ENCODE results near the gene CLTC. TPM values are rescaled to one million over a fixed set of nuclear protein-coding genes. Genes with fewer than 3 reads are reported as not detected.

Gene CLTC
- total RNA-seq, 2 donors from 2014 or later: 87.7 to 89.3 TPM

DNA sequence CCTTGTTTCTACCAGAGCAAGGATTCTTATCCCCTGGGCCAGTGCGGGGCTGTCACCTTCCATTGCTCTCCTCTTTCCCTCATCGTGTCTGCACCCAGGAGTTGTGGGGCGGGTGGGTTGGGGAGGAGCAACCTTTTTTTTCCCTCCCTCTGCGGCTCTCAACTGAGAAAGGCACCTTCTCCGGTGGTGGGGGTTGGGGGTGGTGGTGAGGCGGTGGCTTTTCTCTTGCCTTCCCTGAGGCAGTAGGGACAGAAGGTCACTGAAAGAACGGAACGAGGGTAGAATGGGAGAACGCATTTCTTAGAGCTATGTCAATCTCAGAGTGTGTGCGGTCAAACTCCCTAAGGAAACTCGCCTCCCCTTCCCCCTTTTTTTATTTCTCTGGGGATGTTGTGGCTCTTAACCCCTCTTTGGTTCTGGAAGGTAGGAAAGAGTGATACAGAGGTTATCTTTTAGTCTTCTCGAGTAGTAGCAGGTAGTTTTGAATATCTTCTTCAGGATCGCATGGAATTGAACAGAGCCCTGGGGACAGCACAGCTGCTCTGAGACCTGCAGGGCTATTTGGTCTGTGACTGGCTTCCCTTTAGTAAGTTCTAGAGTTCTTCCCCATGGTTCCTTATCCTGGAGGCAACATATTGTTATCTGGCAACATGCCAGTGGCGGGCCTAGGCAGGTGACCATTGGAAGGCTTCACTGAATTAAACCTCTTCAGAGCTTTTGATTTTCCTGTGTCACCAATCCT is 994 bp downstream of the CLTC start:
- H3K27ac Mint-ChIP-seq: peak overlapping the region; percentile 99
- H3K4me1 Mint-ChIP-seq: peaks cover 32% of the 10 kb centered on the region
- ATAC-seq (no peak), DNase-seq (peak in 2 of 3 donors; percentile 27 to 41)
- no peaks in the 10 kb centered on the region for H3K9me3 ChIP-seq (ENCODE audit: control insufficient read depth, low read length, poor library complexity, severe bottlenecking)
- H3K27me3 Mint-ChIP-seq: no peaks in the 10 kb centered on the region
- H3K4me3 Mint-ChIP-seq: peak overlapping the region; percentile 93
- no peaks in the 10 kb centered on the region for H3K36me3 Mint-ChIP-seq (ENCODE audit: low read depth)

DNA sequence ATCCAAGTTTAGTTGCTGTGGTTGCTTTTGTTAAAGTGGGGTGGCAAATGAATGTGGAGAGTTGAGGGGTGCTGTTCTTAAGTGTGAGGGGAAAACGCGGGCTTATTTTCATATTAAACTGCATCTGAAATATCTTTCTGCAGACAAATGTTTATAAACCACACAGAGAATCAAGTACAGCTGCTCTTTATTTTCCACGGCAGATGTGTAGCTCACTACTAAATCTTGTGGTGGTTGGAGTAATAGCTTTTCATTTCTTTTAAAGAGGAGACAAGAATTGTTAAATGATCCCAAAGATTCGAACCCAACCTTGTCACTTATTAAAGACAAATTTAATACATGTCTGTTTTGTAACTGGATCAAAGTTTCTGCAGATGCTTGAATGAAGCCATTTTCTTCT is 2.1 kb downstream of the CLTC start:
- H3K27ac Mint-ChIP-seq: peak overlapping the region; percentile 99
- no peak for ATAC-seq
- H3K36me3 Mint-ChIP-seq (ENCODE audit: low read depth): no peaks in the 10 kb centered on the region
- H3K9me3 ChIP-seq (ENCODE audit: control insufficient read depth, low read length, poor library complexity, severe bottlenecking): no peaks in the 10 kb centered on the region
- peak overlapping the region; percentile 65 for H3K4me3 Mint-ChIP-seq
- no peaks in the 10 kb centered on the region for H3K27me3 Mint-ChIP-seq
- peaks cover 38% of the 10 kb centered on the region for H3K4me1 Mint-ChIP-seq
- no peak for DNase-seq

DNA sequence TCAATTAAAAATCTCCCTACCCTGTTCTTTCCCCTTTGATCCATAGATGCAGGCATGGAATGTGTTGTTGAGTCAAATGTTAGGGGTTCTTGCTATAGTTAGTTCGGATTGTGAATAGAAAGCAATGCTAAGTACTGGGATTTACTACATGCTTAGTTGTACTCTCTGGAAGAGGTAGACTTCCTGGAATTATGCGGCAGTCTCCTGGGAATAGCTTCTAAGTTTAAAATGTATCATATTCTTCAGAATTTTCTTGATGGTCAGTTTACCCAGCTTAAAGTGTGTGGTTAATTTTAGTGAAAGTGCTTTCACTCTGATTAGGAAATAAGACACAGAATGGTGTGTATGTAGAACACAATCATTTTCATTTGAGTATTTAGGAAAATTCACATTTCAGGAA is 3.5 kb downstream of the CLTC start:
- H3K4me1 Mint-ChIP-seq: peaks cover 41% of the 10 kb centered on the region
- H3K4me3 Mint-ChIP-seq: peak overlapping the region; percentile 75
- H3K9me3 ChIP-seq (ENCODE audit: control insufficient read depth, low read length, poor library complexity, severe bottlenecking): no peaks in the 10 kb centered on the region
- no peak overlapping the region for H3K27ac Mint-ChIP-seq
- ATAC-seq (no peak), DNase-seq (no peak)
- no peaks in the 10 kb centered on the region for H3K27me3 Mint-ChIP-seq
- H3K36me3 Mint-ChIP-seq (ENCODE audit: low read depth): no peaks in the 10 kb centered on the region

DNA sequence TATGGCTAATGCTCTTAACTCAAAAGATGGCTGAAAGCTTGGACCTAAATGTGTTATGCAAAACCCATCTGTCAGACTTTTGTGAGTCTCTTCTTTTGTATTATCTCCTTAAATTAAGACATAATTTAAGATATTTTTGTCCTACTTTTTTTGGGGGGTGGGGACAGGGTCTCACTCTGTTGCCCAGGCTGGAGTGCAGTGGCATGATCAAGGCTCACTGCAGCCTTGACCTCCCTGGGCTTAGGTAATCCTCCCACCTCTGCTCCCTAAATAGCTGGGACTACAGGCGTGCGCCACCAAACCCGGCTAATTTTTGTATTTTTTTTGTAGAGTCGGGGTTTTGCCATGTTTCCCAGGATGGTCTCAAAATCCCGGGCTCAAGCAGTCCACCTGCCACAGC is 7.1 kb downstream of the CLTC start:
- ATAC-seq (no peak), DNase-seq (no peak)
- no peaks in the 10 kb centered on the region for H3K27me3 Mint-ChIP-seq
- H3K27ac Mint-ChIP-seq: no peak overlapping the region
- H3K4me3 Mint-ChIP-seq: no peak overlapping the region
- H3K36me3 Mint-ChIP-seq (ENCODE audit: low read depth): no peaks in the 10 kb centered on the region
- no peaks in the 10 kb centered on the region for H3K9me3 ChIP-seq (ENCODE audit: control insufficient read depth, low read length, poor library complexity, severe bottlenecking)
- peaks cover 38% of the 10 kb centered on the region for H3K4me1 Mint-ChIP-seq

DNA sequence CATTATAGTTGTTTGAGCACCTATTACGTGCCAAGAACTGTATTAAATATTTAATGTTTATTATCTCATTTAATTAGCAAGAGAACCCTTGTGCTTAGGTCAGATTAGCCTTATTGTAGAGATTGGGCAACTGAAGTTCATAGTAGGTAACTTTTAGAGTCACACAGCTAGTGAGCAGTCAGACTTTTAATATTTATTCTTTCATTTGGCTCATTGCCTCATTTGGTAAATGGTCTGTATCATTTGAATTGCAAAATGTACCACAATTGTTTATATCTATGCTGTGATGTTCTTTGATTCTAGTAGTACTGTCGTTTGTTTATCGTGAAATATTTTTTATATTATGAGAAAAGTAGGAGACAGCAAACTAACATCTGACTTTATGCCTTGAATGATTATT is 7.6 kb downstream of the CLTC start:
- no peak for DNase-seq
- Mint-ChIP-seq H3K4me1 (peaks cover 37% of the 10 kb centered on the region), H3K27me3 (no peaks in the 10 kb centered on the region), H3K36me3 (ENCODE audit: low read depth) (no peaks in the 10 kb centered on the region), H3K27ac (no peak overlapping the region), H3K4me3 (no peak overlapping the region)
- ATAC-seq: no peak
- H3K9me3 ChIP-seq (ENCODE audit: control insufficient read depth, low read length, poor library complexity, severe bottlenecking): no peaks in the 10 kb centered on the region

DNA sequence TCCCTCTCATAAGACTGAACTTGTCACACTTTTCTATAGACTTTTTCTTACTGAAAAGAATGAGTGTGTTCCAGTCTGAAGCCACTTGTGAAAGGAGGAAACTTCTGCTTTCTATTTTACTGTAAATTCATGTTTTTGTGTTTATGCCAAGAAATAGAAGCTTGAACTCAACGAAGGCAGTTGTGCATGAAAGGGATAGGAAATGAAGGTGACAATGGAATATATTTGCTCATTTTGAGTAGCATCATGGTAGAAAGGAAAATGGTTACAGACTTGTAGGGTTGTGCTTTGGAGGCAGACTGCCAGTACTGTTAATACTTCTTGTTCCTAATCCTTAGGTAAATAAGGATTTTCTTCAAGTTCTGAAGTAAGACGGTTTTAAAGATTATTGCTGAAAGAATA is 8.1 kb downstream of the CLTC start:
- Mint-ChIP-seq H3K36me3 (ENCODE audit: low read depth) (no peaks in the 10 kb centered on the region), H3K27ac (peak overlapping the region; percentile 21), H3K4me1 (peaks cover 38% of the 10 kb centered on the region), H3K27me3 (no peaks in the 10 kb centered on the region), H3K4me3 (peak overlapping the region; percentile 12)
- DNase-seq: no peak
- ATAC-seq: no peak
- H3K9me3 ChIP-seq (ENCODE audit: control insufficient read depth, low read length, poor library complexity, severe bottlenecking): no peaks in the 10 kb centered on the region

DNA sequence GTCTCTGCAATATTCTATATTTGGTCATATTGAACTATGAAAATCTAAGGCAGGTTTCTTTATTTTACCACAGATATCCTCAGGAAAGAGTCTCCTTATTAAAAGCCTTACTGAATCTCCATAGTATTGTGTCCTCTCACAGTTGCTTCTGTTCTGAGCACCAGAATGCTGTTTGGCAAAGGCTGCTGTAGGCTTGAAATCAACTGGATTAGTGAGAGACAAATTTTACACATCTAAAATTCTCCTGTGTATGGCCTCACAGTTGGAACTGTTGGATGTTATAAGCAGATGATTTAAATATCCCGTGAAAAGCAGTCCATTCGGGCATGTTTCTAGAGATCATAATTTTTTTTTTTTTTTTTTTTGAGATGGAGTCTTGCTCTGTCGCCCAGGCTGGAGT is 9.5 kb downstream of the CLTC start:
- Mint-ChIP-seq H3K27me3 (no peaks in the 10 kb centered on the region), H3K4me1 (peaks cover 34% of the 10 kb centered on the region), H3K27ac (peak overlapping the region; percentile 21), H3K36me3 (ENCODE audit: low read depth) (no peaks in the 10 kb centered on the region), H3K4me3 (no peak overlapping the region)
- no peaks in the 10 kb centered on the region for H3K9me3 ChIP-seq (ENCODE audit: control insufficient read depth, low read length, poor library complexity, severe bottlenecking)
- ATAC-seq (no peak), DNase-seq (no peak)

DNA sequence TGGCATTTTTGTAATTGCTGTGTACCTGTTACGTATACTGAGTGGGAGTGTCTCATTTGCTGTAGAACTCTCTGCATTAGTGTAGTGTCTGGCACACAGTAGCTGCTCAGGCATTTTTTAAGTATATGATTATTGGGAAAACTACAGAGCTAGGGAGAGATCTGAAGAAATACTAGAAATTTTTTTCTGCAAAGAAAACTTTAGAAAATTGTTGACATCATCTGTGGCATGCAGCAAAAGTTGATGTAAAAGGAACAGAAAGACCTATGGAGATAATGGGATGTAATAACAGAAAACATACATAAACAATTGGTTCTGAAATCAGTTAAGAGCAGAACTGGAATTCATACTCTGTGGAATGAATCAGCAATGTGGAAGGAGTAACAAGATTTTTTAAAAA is 11.6 kb downstream of the CLTC start:
- H3K27ac Mint-ChIP-seq: peak overlapping the region; percentile 72
- H3K27me3 Mint-ChIP-seq: no peaks in the 10 kb centered on the region
- H3K9me3 ChIP-seq (ENCODE audit: control insufficient read depth, low read length, poor library complexity, severe bottlenecking): no peaks in the 10 kb centered on the region
- peaks cover 33% of the 10 kb centered on the region for H3K4me1 Mint-ChIP-seq
- ATAC-seq (no peak), DNase-seq (no peak)
- no peaks in the 10 kb centered on the region for H3K36me3 Mint-ChIP-seq (ENCODE audit: low read depth)
- no peak overlapping the region for H3K4me3 Mint-ChIP-seq

DNA sequence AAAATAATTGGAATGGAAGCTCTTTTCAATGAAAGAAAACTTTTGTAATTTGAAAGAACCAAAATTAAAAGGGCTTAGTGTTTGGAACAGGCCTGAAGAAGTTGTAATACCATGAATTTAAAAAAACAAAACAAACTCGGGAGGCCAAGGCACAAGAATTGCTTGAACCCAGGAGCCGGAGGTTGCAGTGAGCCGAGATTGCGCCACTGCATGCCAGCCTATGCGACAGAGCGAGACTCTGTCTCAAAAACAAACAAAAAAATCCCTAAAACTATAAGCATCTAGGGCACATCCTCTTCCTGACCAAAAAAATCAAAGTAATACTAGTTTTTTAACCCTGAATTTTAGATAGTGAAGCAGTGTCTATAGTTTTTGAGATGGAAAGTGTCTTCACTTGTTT is 12.7 kb downstream of the CLTC start:
- no peak overlapping the region for H3K27ac Mint-ChIP-seq
- no peak overlapping the region for H3K4me3 Mint-ChIP-seq
- no peak for ATAC-seq
- H3K27me3 Mint-ChIP-seq: no peaks in the 10 kb centered on the region
- no peaks in the 10 kb centered on the region for H3K36me3 Mint-ChIP-seq (ENCODE audit: low read depth)
- no peak for DNase-seq
- H3K4me1 Mint-ChIP-seq: peaks cover 32% of the 10 kb centered on the region
- no peaks in the 10 kb centered on the region for H3K9me3 ChIP-seq (ENCODE audit: control insufficient read depth, low read length, poor library complexity, severe bottlenecking)

DNA sequence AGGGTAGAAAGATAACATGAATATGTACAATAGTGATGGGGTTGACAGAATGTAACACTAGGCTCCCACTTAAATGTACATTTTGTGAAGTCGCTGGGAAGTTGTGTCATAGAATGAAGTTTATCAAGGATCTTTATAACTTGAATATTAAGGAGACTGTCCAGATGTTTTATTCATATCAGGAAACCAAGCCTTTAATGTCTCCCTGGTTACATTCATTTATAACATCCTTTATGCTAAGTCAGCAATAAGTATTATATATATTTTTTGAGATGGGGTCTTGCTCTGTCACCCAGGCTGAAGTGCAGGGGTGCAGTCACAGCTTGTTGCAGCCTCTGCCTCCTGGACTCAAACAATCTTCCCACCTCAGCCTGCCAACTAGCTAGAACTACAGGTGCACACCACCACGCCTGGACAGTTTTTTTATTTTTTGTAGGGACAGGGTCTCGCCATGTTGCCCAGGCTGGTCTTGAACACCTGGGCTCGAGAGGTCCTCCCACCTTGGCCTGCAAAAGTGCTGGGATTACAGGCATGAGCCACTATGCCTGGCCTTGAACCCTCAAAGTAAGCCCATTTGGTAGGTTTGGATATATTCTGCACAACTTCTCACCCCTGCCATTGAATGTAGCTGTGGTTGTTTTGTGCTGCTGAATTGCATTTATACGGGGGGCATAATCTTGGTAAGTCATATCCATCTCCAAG is 14.1 kb downstream of the CLTC start:
- ATAC-seq (no peak), DNase-seq (no peak)
- Mint-ChIP-seq H3K27me3 (no peaks in the 10 kb centered on the region), H3K4me1 (peaks cover 28% of the 10 kb centered on the region), H3K36me3 (ENCODE audit: low read depth) (no peaks in the 10 kb centered on the region), H3K4me3 (peak overlapping the region; percentile 21), H3K27ac (no peak overlapping the region)
- H3K9me3 ChIP-seq (ENCODE audit: control insufficient read depth, low read length, poor library complexity, severe bottlenecking): no peaks in the 10 kb centered on the region

DNA sequence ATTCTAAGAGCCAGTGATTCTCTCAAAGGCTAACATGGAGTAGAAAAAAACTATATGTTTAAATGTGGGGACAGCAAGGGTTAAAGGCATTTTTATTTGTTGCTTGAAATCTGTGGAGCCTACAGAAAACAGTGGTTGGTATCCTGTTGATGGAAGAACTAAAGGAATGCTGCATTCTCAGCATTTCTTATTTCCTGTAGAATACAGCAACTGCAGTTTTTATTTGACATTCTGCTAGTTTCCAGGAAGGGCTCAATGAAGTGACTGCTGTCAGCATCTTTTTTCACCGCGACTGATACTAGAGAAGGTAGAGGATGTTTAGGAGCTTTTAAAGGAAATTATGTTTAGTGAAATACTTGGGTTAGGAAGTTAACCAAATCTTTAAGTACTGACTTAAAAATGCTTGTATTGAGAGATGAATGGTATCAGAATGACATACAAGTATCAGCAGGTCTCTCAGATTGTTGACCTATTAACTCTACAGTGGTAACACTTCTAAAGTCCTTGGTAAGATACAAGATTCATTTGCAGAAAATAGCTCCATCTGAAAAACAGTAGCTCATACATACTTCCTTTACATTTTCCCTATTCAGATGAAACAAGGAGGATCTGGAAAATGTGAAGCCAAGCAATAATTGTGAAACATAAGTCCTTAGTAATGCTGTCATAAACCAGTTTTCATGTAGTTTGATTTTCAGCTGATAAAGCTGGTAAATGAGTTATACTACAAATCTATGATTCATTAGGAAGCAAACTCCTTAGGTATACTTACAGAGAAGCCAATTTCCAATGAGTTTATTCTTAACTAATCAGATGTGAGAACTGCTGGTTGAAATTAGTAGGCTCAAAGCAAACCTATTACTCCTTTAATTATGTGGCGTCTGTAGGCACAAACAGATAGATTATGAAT is 15.2 kb downstream of the CLTC start:
- H3K27ac Mint-ChIP-seq: peak overlapping the region; percentile 54
- peaks cover 29% of the 10 kb centered on the region for H3K4me1 Mint-ChIP-seq
- H3K4me3 Mint-ChIP-seq: peak overlapping the region; percentile 57
- peak; percentile 32 for ATAC-seq
- no peaks in the 10 kb centered on the region for H3K27me3 Mint-ChIP-seq
- H3K36me3 Mint-ChIP-seq (ENCODE audit: low read depth): no peaks in the 10 kb centered on the region
- H3K9me3 ChIP-seq (ENCODE audit: control insufficient read depth, low read length, poor library complexity, severe bottlenecking): no peaks in the 10 kb centered on the region
- no peak for DNase-seq

DNA sequence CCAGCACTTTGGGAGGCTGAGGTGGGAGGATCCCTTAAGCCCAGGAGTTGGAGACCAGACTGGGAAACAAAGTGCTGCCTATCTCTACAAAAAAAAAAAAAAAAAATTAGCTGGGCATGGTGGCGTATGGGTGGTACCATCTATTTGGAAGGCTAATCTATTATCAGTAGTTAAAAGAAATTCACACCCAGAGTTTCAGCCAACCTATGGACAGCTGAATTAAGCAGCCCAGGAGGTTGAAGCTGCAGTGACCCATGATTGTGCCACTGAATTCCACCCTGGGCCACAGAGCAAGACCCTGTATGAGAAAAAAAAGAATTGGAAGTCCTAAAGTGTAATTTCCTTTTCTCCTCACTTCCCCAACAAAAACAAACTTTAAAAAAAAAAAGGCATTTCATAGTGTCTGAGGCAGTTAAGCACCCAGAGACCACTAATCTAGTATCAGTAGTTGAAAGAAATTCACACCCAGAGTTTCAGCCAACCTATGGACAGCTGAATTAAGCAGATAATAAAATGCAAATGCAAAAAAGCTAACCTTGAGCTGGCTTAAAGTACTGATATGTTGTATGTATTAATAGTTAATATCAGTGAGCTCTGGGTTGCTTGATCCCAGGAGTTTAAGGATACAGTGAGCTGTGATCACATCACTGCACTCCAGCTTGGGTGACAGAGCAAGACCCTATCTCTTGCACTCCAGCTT is 18.1 kb downstream of the CLTC start:
- no peak overlapping the region for H3K27ac Mint-ChIP-seq
- ATAC-seq (no peak), DNase-seq (no peak)
- peaks cover 32% of the 10 kb centered on the region for H3K4me1 Mint-ChIP-seq
- H3K4me3 Mint-ChIP-seq: no peak overlapping the region
- no peaks in the 10 kb centered on the region for H3K27me3 Mint-ChIP-seq
- no peaks in the 10 kb centered on the region for H3K9me3 ChIP-seq (ENCODE audit: control insufficient read depth, low read length, poor library complexity, severe bottlenecking)
- H3K36me3 Mint-ChIP-seq (ENCODE audit: low read depth): no peaks in the 10 kb centered on the region

DNA sequence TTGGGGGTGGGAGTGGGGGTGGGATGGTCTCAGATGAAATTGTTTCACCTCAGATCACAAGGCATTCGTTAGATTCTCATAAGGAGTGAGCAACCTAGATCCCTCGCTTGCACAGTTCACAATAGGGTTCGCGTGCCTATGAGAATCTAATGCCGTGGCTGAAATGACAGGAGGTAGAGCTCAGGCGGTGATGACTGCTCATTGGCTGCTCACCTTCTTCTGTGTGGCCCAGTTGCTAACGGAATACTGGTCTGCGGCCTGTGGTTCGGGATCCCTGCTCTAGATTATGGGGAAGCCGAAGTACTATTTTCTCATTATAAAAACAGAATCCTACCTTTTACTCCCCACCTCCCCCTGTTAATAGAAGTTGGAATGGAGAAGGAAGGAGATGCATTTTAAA is 18.9 kb downstream of the CLTC start:
- DNase-seq: no peak
- Mint-ChIP-seq H3K27me3 (no peaks in the 10 kb centered on the region), H3K36me3 (ENCODE audit: low read depth) (no peaks in the 10 kb centered on the region), H3K4me3 (no peak overlapping the region), H3K4me1 (peaks cover 36% of the 10 kb centered on the region), H3K27ac (no peak overlapping the region)
- no peak for ATAC-seq
- no peaks in the 10 kb centered on the region for H3K9me3 ChIP-seq (ENCODE audit: control insufficient read depth, low read length, poor library complexity, severe bottlenecking)

Measured in T-helper 17 cell (primary cell).